Smooth muscle cell (in vitro differentiated cells): ENCODE results near the gene INO80C. TPM values are rescaled to one million over a fixed set of nuclear protein-coding genes. Genes with fewer than 3 reads are reported as not detected.

Experiments used
- DNase-seq: peaks from one replicate; lab custom pipeline; 2025; ENCODE audit not compliant: unreplicated experiment; lab: John Stamatoyannopoulos, UW
- H2AFZ ChIP-seq: fragments of 200-600 bp; sonication (generic); 2 replicates; pipeline ENCODE4 v1.6.0; 2016; ENCODE audit warnings: antibody characterized with exemption, low read depth, mild to moderate bottlenecking
- H3F3A ChIP-seq: fragments of 200-600 bp; sonication (generic); 2 replicates; pipeline ENCODE4 v1.6.0; 2017; ENCODE audit warnings: antibody characterized with exemption, low read depth
- H3K27ac ChIP-seq: fragments of 200-600 bp; sonication (generic); 2 replicates; pipeline ENCODE4 v1.5.1; 2016; ENCODE audit warnings: low read depth, mild to moderate bottlenecking
- H3K27me3 ChIP-seq: fragments of 200-600 bp; sonication (generic); 2 replicates; pipeline ENCODE4 v1.6.1; 2016; ENCODE audit warnings: low read depth, mild to moderate bottlenecking
- H3K36me3 ChIP-seq: fragments of 200-600 bp; sonication (generic); 2 replicates; pipeline ENCODE4 v1.5.1; 2016; ENCODE audit warnings: low read depth
- H3K4me1 ChIP-seq: fragments of 200-600 bp; sonication (generic); 2 replicates; pipeline ENCODE4 v1.5.1; 2016; ENCODE audit warnings: low read depth
- H3K4me2 ChIP-seq: fragments of 200-600 bp; sonication (generic); 2 replicates; pipeline ENCODE4 v1.6.0; 2016; ENCODE audit warnings: mild to moderate bottlenecking
- H3K4me3 ChIP-seq: fragments of 200-600 bp; sonication (generic); 2 replicates; pipeline ENCODE4 v1.5.1; 2016; ENCODE audit warnings: mild to moderate bottlenecking
- H3K79me2 ChIP-seq: fragments of 200-600 bp; sonication (generic); 2 replicates; pipeline ENCODE4 v1.6.0; 2016; ENCODE audit warnings: low read depth, mild to moderate bottlenecking
- H3K9ac ChIP-seq: fragments of 200-600 bp; sonication (generic); 2 replicates; pipeline ENCODE4 v1.6.0; 2016; ENCODE audit warnings: low read depth
- H3K9me3 ChIP-seq: fragments of 200-600 bp; sonication (generic); replicated peaks from 2 replicates; pipeline ENCODE4 v1.5.1; 2016; ENCODE audit warnings: low read depth
- H4K20me1 ChIP-seq: fragments of 200-600 bp; sonication (generic); 2 replicates; pipeline ENCODE4 v1.6.0; 2016; ENCODE audit warnings: low read depth
- CTCF ChIP-seq: fragments of 200-600 bp; sonication (generic); IDR thresholded peaks from 2 replicates; pipeline ENCODE4 v1.5.1; 2017; ENCODE audit warnings: borderline replicate concordance, mild to moderate bottlenecking, antibody characterized with exemption; ENCODE audit not compliant: insufficient read depth, poor library complexity, severe bottlenecking
- WGBS: methylation state at CpG from one replicate; pipeline ENCODE4 v1.1.7; 2016; ENCODE audit warnings: low lambda C conversion rate; 5-methylcytosine and 5-hydroxymethylcytosine counted together
- polyA plus RNA-seq: library from polyadenylated mRNA; unstranded; fragments of >200 nt; fragmentation: Nextera tagmentation; extraction: Ambion mirVana; gene quantifications from 2 replicates; pipeline ENCODE4 v1.2.1, GENCODE V29; 2016
- total RNA-seq: library from RNA; depleted of rRNA; stranded (reverse); fragments of >200 nt; gene quantifications from 2 replicates; pipeline ENCODE4 v1.2.3, GENCODE V29; 2014

The INO80C gene
- total and polyA plus RNA-seq, 2 experiments from 2014 or later, result 6.8 to 13.9 TPM

DNA sequence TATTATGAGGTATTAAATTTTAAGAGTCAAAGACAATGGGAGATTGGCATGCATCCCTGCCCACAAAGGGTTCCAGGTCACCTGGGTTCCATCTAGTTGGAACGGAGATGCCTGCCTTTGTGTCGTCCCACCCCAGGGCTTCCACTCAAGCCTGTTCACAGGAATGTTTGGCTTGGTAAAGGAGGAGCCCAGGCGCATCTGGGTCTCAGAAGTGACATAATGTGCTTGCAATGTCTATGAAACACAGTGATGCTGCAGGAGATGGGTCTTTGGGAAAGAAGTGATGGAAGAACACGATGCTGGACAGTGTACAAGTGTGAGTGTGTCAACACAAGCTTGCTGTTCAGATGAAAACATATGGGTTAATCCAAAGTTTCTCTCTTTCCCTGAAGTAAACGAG is 71.0 kb downstream of the INO80C start:
- no peak overlapping the region for H3K27ac ChIP-seq
- no peaks in the 10 kb centered on the region for H4K20me1 ChIP-seq
- H3K4me1 ChIP-seq, result no peaks in the 10 kb centered on the region
- H3K27me3 ChIP-seq, result no peaks in the 10 kb centered on the region
- no peaks in the 10 kb centered on the region for H3K9me3 ChIP-seq
- H3K79me2 ChIP-seq, result no peaks in the 10 kb centered on the region
- no peak overlapping the region for H3K9ac ChIP-seq
- DNase-seq, result no peak
- H3K36me3 ChIP-seq, result no peaks in the 10 kb centered on the region
- 91% methylated on average over 5 of the region's 5 CpGs for WGBS
- no peak overlapping the region for H3K4me2 ChIP-seq
- no peak for TF ChIP-seq CTCF
- no peak overlapping the region for H2AFZ ChIP-seq
- H3K4me3 ChIP-seq, result no peak overlapping the region
- peaks cover under 1% of the 10 kb centered on the region for H3F3A ChIP-seq

GRCh38 chr18:35424356-35424755 is 73.4 kb downstream of the INO80C start:
- 86% methylated on average over 3 of the region's 3 CpGs for WGBS
- no peak overlapping the region for H3K27ac ChIP-seq

DNA sequence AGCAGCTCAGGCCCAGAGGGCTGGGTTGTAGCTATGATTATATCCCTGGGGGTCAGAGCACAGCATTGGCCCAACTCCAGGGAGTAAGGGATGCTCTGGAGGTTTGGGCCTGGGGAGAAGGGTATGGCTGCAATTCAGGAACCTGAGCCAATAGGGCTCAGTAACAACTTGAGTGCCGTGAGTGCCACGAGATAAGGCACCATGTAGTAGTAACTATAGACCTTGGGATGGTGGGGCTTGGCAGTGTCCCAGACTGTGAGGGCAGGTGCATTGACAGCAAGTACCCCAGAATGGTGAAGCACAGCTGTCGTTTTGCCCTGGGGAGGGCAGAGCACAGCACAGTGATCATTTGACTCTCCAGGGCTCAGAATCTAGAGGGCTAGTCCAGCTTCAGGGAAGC is 75.5 kb downstream of the INO80C start:
- Histone ChIP-seq H2AFZ (no peak overlapping the region), H3K4me1 (no peaks in the 10 kb centered on the region), H3K4me2 (no peak overlapping the region), H3K27me3 (no peaks in the 10 kb centered on the region), H3K9me3 (peaks cover 4% of the 10 kb centered on the region), H3K4me3 (no peak overlapping the region), H3K36me3 (no peaks in the 10 kb centered on the region), H3K27ac (no peak overlapping the region), H3K79me2 (no peaks in the 10 kb centered on the region), H3F3A (no peaks in the 10 kb centered on the region), H3K9ac (no peak overlapping the region), H4K20me1 (no peaks in the 10 kb centered on the region)
- no peak for DNase-seq
- 87% methylated on average over 3 of the region's 3 CpGs for WGBS
- no peak for TF ChIP-seq CTCF

More at GRCh38 chr18:35424356-35424755, 73.4 kb downstream of the INO80C start:
- no peak overlapping the region for H2AFZ ChIP-seq
- H3K9me3 ChIP-seq, result no peaks in the 10 kb centered on the region
- no peak overlapping the region for H3K4me2 ChIP-seq
- no peaks in the 10 kb centered on the region for H3K36me3 ChIP-seq
- H3F3A ChIP-seq, result no peaks in the 10 kb centered on the region
- DNase-seq, result no peak
- H3K79me2 ChIP-seq, result no peaks in the 10 kb centered on the region
- no peaks in the 10 kb centered on the region for H3K4me1 ChIP-seq
- no peaks in the 10 kb centered on the region for H4K20me1 ChIP-seq
- H3K27me3 ChIP-seq, result no peaks in the 10 kb centered on the region
- no peak for TF ChIP-seq CTCF
- H3K9ac ChIP-seq, result no peak overlapping the region
- no peak overlapping the region for H3K4me3 ChIP-seq

GRCh38 chr18:35418610-35419009 is 79.2 kb downstream of the INO80C start:
- no peak for DNase-seq
- Histone ChIP-seq H3K9ac (no peak overlapping the region), H3K4me1 (no peaks in the 10 kb centered on the region), H3K36me3 (no peaks in the 10 kb centered on the region), H3K27me3 (no peaks in the 10 kb centered on the region), H4K20me1 (no peaks in the 10 kb centered on the region), H3F3A (no peaks in the 10 kb centered on the region), H2AFZ (no peak overlapping the region), H3K4me2 (no peak overlapping the region), H3K4me3 (no peak overlapping the region), H3K27ac (no peak overlapping the region), H3K9me3 (peaks cover 5% of the 10 kb centered on the region), H3K79me2 (no peaks in the 10 kb centered on the region)
- WGBS, result 91% methylated on average over 4 of the region's 4 CpGs
- no peak for TF ChIP-seq CTCF
